B cell (primary cell): ENCODE data around the gene DOCK4. TPM values are rescaled to one million over a fixed set of nuclear protein-coding genes. Genes with fewer than 3 reads are reported as not detected.

Experiments
- ATAC-seq: fragments of 200-7000 bp; cut with Tn5 transposase; one replicate; pipeline ENCODE4 v1.10.0; 2021; ENCODE audit warnings: low read depth, mild to moderate bottlenecking, moderate number of reproducible peaks, moderate library complexity
- CTCF ChIA-PET: fragments of 350-600 bp; sonication (Branson Sonifier 250); formaldehyde crosslinking; loops from one replicate; lab custom pipeline; 2021; ENCODE audit warnings: antibody characterized with exemption, inconsistent platforms; lab: Charles Lee
- POLR2A ChIA-PET: fragments of 350-600 bp; sonication (Branson Sonifier 250); formaldehyde crosslinking; loops from one replicate; lab custom pipeline; 2021; ENCODE audit warnings: antibody characterized with exemption; lab: Charles Lee
- DNase-seq: peaks from one replicate; pipeline ENCODE4 v3.0.0; 2013
- H2AFZ ChIP-seq: 2 replicates; pipeline ENCODE4 v1.6.1; 2012; ENCODE audit warnings: mild to moderate bottlenecking, low read depth, low read length; ENCODE audit not compliant: insufficient read depth, poor library complexity, severe bottlenecking
- H3K27ac ChIP-seq, 2 donors: 1 replicate in 1 of 2; 2 replicates in 1 of 2; pipeline ENCODE4 v1.5.1; 2012 to 2013; ENCODE audit warnings: low read length in 2 of 2, mild to moderate bottlenecking in 2 of 2, moderate library complexity in 1 of 2
- H3K27me3 ChIP-seq, 4 experiments: fragments of 200-600 bp in 1 of 4; sonication (generic) in 1 of 4; replicated peaks in 1 of 4; 1 replicate in 2 of 4; 2 replicates in 2 of 4; pipeline versions ENCODE4 v1.6.1 to v1.7.0; 2013 to 2016; ENCODE audit warnings: low read length in 3 of 4, mild to moderate bottlenecking in 2 of 4, mixed read lengths in 1 of 4, moderate library complexity in 1 of 4; ENCODE audit not compliant: insufficient read depth in 4 of 4, control insufficient read depth in 3 of 4; ENCODE audit errors: control extremely low read depth in 1 of 4
- H3K36me3 ChIP-seq, 2 experiments: replicated peaks in 1 of 2; 1 replicate in 1 of 2; 2 replicates in 1 of 2; pipeline versions ENCODE4 v1.6.1 to v1.7.1; 2013; ENCODE audit warnings: low read length in 1 of 2; ENCODE audit not compliant: insufficient read depth in 2 of 2, control insufficient read depth in 1 of 2; ENCODE audit errors: control extremely low read depth in 1 of 2, extremely low read depth in 1 of 2
- H3K4me1 ChIP-seq, 2 donors: fragments of 200-600 bp in 1 of 2; sonication (generic) in 1 of 2; 1 replicate in 1 of 2; 2 replicates in 1 of 2; pipeline versions ENCODE4 v1.5.1 to v1.6.1; 2013 to 2017; ENCODE audit warnings: low read length in 2 of 2; ENCODE audit not compliant: control insufficient read depth in 2 of 2, insufficient read depth in 2 of 2
- H3K4me2 ChIP-seq: replicated peaks from 2 replicates; pipeline ENCODE3; 2012; ENCODE audit warnings: mild to moderate bottlenecking, low read depth, low read length; ENCODE audit not compliant: poor library complexity, severe bottlenecking
- H3K4me3 ChIP-seq, 5 experiments: fragments of 200-600 bp in 1 of 5; sonication (generic) in 1 of 5; 1 replicate in 3 of 5; 2 replicates in 2 of 5; pipeline versions ENCODE4 v1.5.1 to v1.7.0; 2011 to 2016; ENCODE audit warnings: low read length in 4 of 5, mild to moderate bottlenecking in 4 of 5, low read depth in 2 of 5, control low read depth in 1 of 5, moderate library complexity in 1 of 5; ENCODE audit not compliant: insufficient read depth in 1 of 5; ENCODE audit errors: control extremely low read depth in 1 of 5, extremely low read depth in 1 of 5
- H3K79me2 ChIP-seq: fragments of 200-600 bp; sonication (generic); one replicate; pipeline ENCODE4 v1.6.0; 2016; ENCODE audit warnings: low read length; ENCODE audit not compliant: control insufficient read depth, insufficient read depth
- H3K9ac ChIP-seq: fragments of 200-600 bp; sonication (generic); 2 replicates; pipeline ENCODE4 v1.6.1; 2017; ENCODE audit warnings: mild to moderate bottlenecking, low read length, moderate library complexity
- H3K9me3 ChIP-seq, 3 donors: one replicate each; pipeline versions ENCODE4 v1.6.1 to v1.7.1; 2013; ENCODE audit warnings: low read length in 2 of 3; ENCODE audit not compliant: control insufficient read depth in 2 of 3, insufficient read depth in 1 of 3; ENCODE audit errors: control extremely low read depth in 1 of 3
- H4K20me1 ChIP-seq: 2 replicates; pipeline ENCODE4 v1.6.0; 2012; ENCODE audit warnings: mild to moderate bottlenecking, low read length; ENCODE audit not compliant: insufficient read depth, control insufficient read depth, poor library complexity, severe bottlenecking
- H3K27ac Mint-ChIP-seq: one replicate; pipeline ENCODE4 v1.8.0; 2021; ENCODE audit warnings: mixed read lengths
- H3K27me3 Mint-ChIP-seq: one replicate; pipeline ENCODE4 v1.8.0; 2021; ENCODE audit warnings: mixed read lengths
- H3K4me1 Mint-ChIP-seq: one replicate; pipeline ENCODE4 v1.8.0; 2021; ENCODE audit warnings: mixed read lengths
- H3K4me3 Mint-ChIP-seq: one replicate; pipeline ENCODE4 v1.8.0; 2021; ENCODE audit warnings: mixed read lengths
- H3K9me3 Mint-ChIP-seq: one replicate; pipeline ENCODE4 v1.8.0; 2022; ENCODE audit warnings: mixed read lengths; ENCODE audit not compliant: insufficient read depth
- CTCF ChIP-seq: fragments of 200-600 bp; IDR thresholded peaks from one replicate; pipeline ENCODE4 v1.8.0; 2022; ENCODE audit warnings: antibody characterized with exemption, mild to moderate bottlenecking
- EZH2 ChIP-seq: IDR thresholded peaks from 2 replicates; pipeline ENCODE4 v1.6.1; 2012; ENCODE audit warnings: borderline replicate concordance, low read depth, mild to moderate bottlenecking, moderate library complexity, low read length; ENCODE audit not compliant: insufficient read depth, poor library complexity, severe bottlenecking
- WGBS: methylation state at CpG from one replicate; pipeline ENCODE4 v1.1.5; 2013; ENCODE audit warnings: missing lambda C conversion rate; ENCODE audit not compliant: insufficient coverage; 5-methylcytosine and 5-hydroxymethylcytosine counted together
- intact Hi-C: fragments of 100-400 bp; cut with micrococcal nuclease; formaldehyde crosslinking; loops from one replicate; pipeline ENCODE4 v1.10.0; 2022
- polyA plus RNA-seq: library from polyadenylated mRNA; depleted of rRNA; stranded (reverse); fragments of >200 nt; gene quantifications from 2 replicates; pipeline ENCODE4 v1.2.3, GENCODE V29; 2012
- total RNA-seq, 2 donors: library from RNA; stranded (reverse); fragments of 120-200 nt in 1 of 2; gene quantifications; 1 replicate in 1 of 2; 2 replicates in 1 of 2; pipeline versions ENCODE4 v1.2.3 to v1.2.4, GENCODE V29; 2013 to 2022

Gene DOCK4
- total and polyA plus RNA-seq, 2 donors (not counting 1 experiment from before 2014, with no cell fraction given) = 0.03 to 4.1 TPM

- ATAC-seq = no peak
- intact Hi-C loops = no loop called here
These were observed 272.6 kb downstream of the DOCK4 start for GRCh38 chr7:111933609-111934008.

GRCh38 chr7:111931958-111932357, 274.2 kb downstream of the DOCK4 start:
- H3K27ac Mint-ChIP-seq = no peak overlapping the region
- no peak overlapping the region for H2AFZ ChIP-seq
- ChIA-PET POLR2A (no interaction called here), CTCF (no interaction called here)
- no peak overlapping the region for H3K4me3 Mint-ChIP-seq
- ATAC-seq (no peak), DNase-seq (no peak)
- no peak overlapping the region for H3K9ac ChIP-seq
- H3K9me3 Mint-ChIP-seq = no peaks in the 10 kb centered on the region
- H4K20me1 ChIP-seq = no peaks in the 10 kb centered on the region
- H3K9me3 ChIP-seq = no peaks in the 10 kb centered on the region
- no CpG with 5 or more reads among the region's 1 CpG for WGBS
- no peaks in the 10 kb centered on the region for H3K36me3 ChIP-seq
- no peaks in the 10 kb centered on the region for H3K27me3 Mint-ChIP-seq
- no peak overlapping the region for H3K27ac ChIP-seq
- TF ChIP-seq EZH2 (no peak), CTCF (no peak)
- H3K27me3 ChIP-seq = no peaks in the 10 kb centered on the region
- no peaks in the 10 kb centered on the region for H3K4me1 ChIP-seq
- no peak overlapping the region for H3K4me2 ChIP-seq
- no peaks in the 10 kb centered on the region for H3K4me1 Mint-ChIP-seq
- H3K79me2 ChIP-seq = no peaks in the 10 kb centered on the region
- no peak overlapping the region for H3K4me3 ChIP-seq
- intact Hi-C loops = no loop called here

More at GRCh38 chr7:111933609-111934008, 272.6 kb downstream of the DOCK4 start:
- H3K27me3 ChIP-seq = no peaks in the 10 kb centered on the region
- Mint-ChIP-seq H3K27ac (no peak overlapping the region), H3K4me3 (no peak overlapping the region), H3K4me1 (no peaks in the 10 kb centered on the region), H3K9me3 (no peaks in the 10 kb centered on the region), H3K27me3 (no peaks in the 10 kb centered on the region)
- no peak overlapping the region for H3K4me2 ChIP-seq
- no peak overlapping the region for H3K9ac ChIP-seq
- no peak for DNase-seq
- H3K27ac ChIP-seq = no peak overlapping the region
- no peak overlapping the region for H2AFZ ChIP-seq
- CTCF ChIA-PET = no interaction called here
- peaks cover 0 to under 1% (median 0%) of the 10 kb centered on the region in 3 donors for H3K9me3 ChIP-seq
- H3K4me3 ChIP-seq = no peak overlapping the region
- H3K79me2 ChIP-seq = no peaks in the 10 kb centered on the region
- H3K36me3 ChIP-seq = no peaks in the 10 kb centered on the region
- POLR2A ChIA-PET = no interaction called here
- no peaks in the 10 kb centered on the region for H3K4me1 ChIP-seq
- TF ChIP-seq EZH2 = no peak
- no peak for TF ChIP-seq CTCF
- H4K20me1 ChIP-seq = no peaks in the 10 kb centered on the region
- WGBS = no CpG with 5 or more reads among the region's 4 CpGs
